GM19372 (cell line): Measurements from ENCODE around the gene POU3F4.

Experiments used
- ATAC-seq: cut with Tn5 transposase; IDR thresholded peaks from one replicate; pipeline ENCODE4 v1.9.1; 2021; ENCODE audit warnings: mild to moderate bottlenecking, low read depth, moderate library complexity; ENCODE audit not compliant: unreplicated experiment

POU3F4 gene

GRCh38 chrX:83508006-83508405, at the start of gene POU3F4:
POU3F4 (plus strand) TSS chrX:83508290; CDS start chrX:83508325, 35 bp downstream.
- ATAC-seq: no peak

- peak; percentile 94 for ATAC-seq
These were observed 38.5 kb upstream of the POU3F4 start for GRCh38 chrX:83469551-83469950.

- ATAC-seq: no peak
These were observed 12.2 kb upstream of the POU3F4 start for GRCh38 chrX:83495898-83496297.

- no peak for ATAC-seq
These were observed 7.1 kb upstream of the POU3F4 start for GRCh38 chrX:83501003-83501402.

GRCh38 chrX:83501530-83501929, 6.6 kb upstream of the POU3F4 start:
- ATAC-seq: no peak

- ATAC-seq: no peak
These were observed 3.2 kb upstream of the POU3F4 start for GRCh38 chrX:83504721-83505479.

GRCh38 chrX:83508526-83509253, 600 bp downstream of the POU3F4 start:
- no peak for ATAC-seq

- no peak for ATAC-seq
These were observed 1.2 kb downstream of the POU3F4 start for GRCh38 chrX:83509254-83509801.

- ATAC-seq: no peak
These were observed 2.5 kb downstream of the POU3F4 start for GRCh38 chrX:83510510-83511062.

- no peak for ATAC-seq
These were observed 3.1 kb downstream of the POU3F4 start for GRCh38 chrX:83511208-83511607.

- ATAC-seq: no peak
These were observed 4.0 kb downstream of the POU3F4 start for GRCh38 chrX:83512111-83512510.

GRCh38 chrX:83516597-83516996, 8.5 kb downstream of the POU3F4 start:
- no peak for ATAC-seq

GRCh38 chrX:83521905-83522304, 13.8 kb downstream of the POU3F4 start:
- ATAC-seq: no peak

- no peak for ATAC-seq
These were observed 21.9 kb downstream of the POU3F4 start for GRCh38 chrX:83529950-83530349.

GRCh38 chrX:83535417-83536196, 27.5 kb downstream of the POU3F4 start:
- peak; percentile 73 for ATAC-seq
